Spleen (tissue), 7 donors: ENCODE measurements around the gene TMED9.

ENCODE experiments used
- POLR2A ChIP-seq, 3 donors: fragments of 450-650 bp; IDR thresholded peaks; one replicate each; pipeline ENCODE4 v1.5.1; 2017; ENCODE audit warnings: antibody characterized with exemption in 3 of 3, mild to moderate bottlenecking in 1 of 3
- TF ChIP-seq, protein P1 (sequence below), 11 experiments: fragments of 200-600 bp in 7 of 11; fragments of 450-650 bp in 4 of 11; sonication (generic) in 4 of 11; IDR thresholded peaks in 8 of 11; conservative IDR thresholded peaks in 3 of 11; 1 replicate in 7 of 11; 2 replicates in 4 of 11; pipeline versions ENCODE4 v1.4.0 to v1.8.0; 2016 to 2021; ENCODE audit warnings: antibody characterized with exemption in 11 of 11, inconsistent platforms in 4 of 11, mild to moderate bottlenecking in 1 of 11
- donor health status: DM: no; HTN: no; CAD: no; lungs with moderate emphysema.
- donor health status: DM: no; HTN: no; CAD: no.
- donor health status: DM: no; HTN: no; CAD: no.

DNA sequence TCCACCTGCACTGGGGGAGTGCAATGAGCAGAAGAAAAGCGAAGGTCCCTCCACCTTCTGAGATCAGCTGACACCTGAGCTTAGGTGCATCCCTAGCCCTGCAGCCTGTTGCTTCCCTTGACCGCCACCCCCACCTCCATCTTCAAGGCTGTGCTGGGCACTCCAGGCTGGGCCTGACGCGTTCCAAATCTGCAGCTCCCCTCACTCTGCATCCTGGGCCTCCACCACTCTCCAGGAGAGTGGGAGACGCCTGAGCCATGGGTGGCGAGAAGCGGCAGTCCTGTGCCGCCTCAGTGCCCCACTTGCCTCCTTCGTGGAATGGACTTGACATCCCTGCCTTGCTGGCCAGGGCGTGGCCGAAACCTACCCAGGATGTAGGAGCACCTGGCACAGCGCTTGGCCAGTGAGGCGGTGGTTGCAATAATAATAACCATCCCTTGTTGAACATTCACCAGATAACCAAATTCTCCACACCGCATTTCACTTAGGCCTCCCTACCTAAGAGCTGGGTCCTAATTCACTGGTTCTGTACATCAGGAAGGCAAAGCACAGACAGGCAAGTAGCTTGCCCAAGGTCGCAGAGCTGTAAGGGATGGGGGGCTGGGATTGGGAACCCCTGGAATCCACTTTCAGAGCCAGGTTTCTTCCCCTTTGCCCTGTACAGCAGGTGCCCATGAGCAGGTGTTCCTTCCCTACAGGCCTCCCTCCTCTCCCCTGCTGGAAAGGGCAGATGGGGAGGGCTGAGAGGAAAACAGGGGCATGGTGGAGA lies 19.6 kb downstream of the TMED9 start:
- no peak for TF ChIP-seq POLR2A (IDR thresholded peaks at IDR 0.05)
- TF ChIP-seq, protein P1, sequence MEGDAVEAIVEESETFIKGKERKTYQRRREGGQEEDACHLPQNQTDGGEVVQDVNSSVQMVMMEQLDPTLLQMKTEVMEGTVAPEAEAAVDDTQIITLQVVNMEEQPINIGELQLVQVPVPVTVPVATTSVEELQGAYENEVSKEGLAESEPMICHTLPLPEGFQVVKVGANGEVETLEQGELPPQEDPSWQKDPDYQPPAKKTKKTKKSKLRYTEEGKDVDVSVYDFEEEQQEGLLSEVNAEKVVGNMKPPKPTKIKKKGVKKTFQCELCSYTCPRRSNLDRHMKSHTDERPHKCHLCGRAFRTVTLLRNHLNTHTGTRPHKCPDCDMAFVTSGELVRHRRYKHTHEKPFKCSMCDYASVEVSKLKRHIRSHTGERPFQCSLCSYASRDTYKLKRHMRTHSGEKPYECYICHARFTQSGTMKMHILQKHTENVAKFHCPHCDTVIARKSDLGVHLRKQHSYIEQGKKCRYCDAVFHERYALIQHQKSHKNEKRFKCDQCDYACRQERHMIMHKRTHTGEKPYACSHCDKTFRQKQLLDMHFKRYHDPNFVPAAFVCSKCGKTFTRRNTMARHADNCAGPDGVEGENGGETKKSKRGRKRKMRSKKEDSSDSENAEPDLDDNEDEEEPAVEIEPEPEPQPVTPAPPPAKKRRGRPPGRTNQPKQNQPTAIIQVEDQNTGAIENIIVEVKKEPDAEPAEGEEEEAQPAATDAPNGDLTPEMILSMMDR (IDR thresholded peaks at IDR 0.05 in 8 of 11, conservative IDR thresholded peaks at IDR 0.05 in 3 of 11), result no peak
